HAP-1 (cell line): ENCODE results near the gene APOC1.
A peak's percentile ranks its signal among the peaks of the same experiment; 100 is the strongest.
"Not testable (repeated sequence)": the region's sequence is repeated elsewhere in the genome, so short reads cannot be mapped to it uniquely, and the experiment has no call there.

ENCODE experiments used
- DNase-seq, 2 experiments: peaks; one replicate each; pipeline ENCODE4 v3.0.0-alpha.2; 2016 to 2020; ENCODE audit warnings: low spot score in 2 of 2
- H3K27me3 ChIP-seq: fragments of 250-450 bp; sonication (Bioruptor Pico); 2 replicates; pipeline ENCODE4 v1.5.1; 2020; ENCODE audit warnings: low read depth, mild to moderate bottlenecking, moderate library complexity
- H3K36me3 ChIP-seq: fragments of 250-450 bp; sonication (Bioruptor Pico); replicated peaks from 2 replicates; pipeline ENCODE4 v1.5.1; 2020; ENCODE audit warnings: mild to moderate bottlenecking
- H3K4me1 ChIP-seq: fragments of 250-450 bp; sonication (Bioruptor Pico); 2 replicates; pipeline ENCODE4 v1.5.1; 2020; ENCODE audit warnings: mild to moderate bottlenecking
- H3K4me3 ChIP-seq: fragments of 250-450 bp; sonication (Bioruptor Pico); 2 replicates; pipeline ENCODE4 v1.5.1; 2020; ENCODE audit warnings: mild to moderate bottlenecking, moderate library complexity
- H3K9me3 ChIP-seq: fragments of 250-450 bp; sonication (Bioruptor Pico); 2 replicates; pipeline ENCODE4 v1.5.1; 2020; ENCODE audit warnings: mild to moderate bottlenecking, moderate library complexity
- in situ Hi-C: fragments of 300-500 bp; cut with MboI; formaldehyde crosslinking; loops from 3 replicates; pipeline ENCODE4 v1.14.3; 2020; ENCODE audit warnings: low sequenced_read_pairs, inconsistent platforms, mixed read lengths

APOC1 gene

GRCh38 chr19:44882063-44882462 is 32.3 kb upstream of the APOC1 start:
- Histone ChIP-seq H3K4me3 (no peak overlapping the region), H3K9me3 (no peaks in the 10 kb centered on the region), H3K4me1 (peaks cover 22% of the 10 kb centered on the region), H3K27me3 (no peaks in the 10 kb centered on the region), H3K36me3 (peaks cover 45% of the 10 kb centered on the region)
- DNase-seq = no peak
- in situ Hi-C loops = no loop called here

GRCh38 chr19:44882619-44883397 is 31.6 kb upstream of the APOC1 start:
- peak; percentile 74 to 98 for DNase-seq
- peaks cover 22% of the 10 kb centered on the region for H3K4me1 ChIP-seq
- in situ Hi-C loops, H3K27me3 ChIP-seq, H3K9me3 ChIP-seq: not testable (repeated sequence)
- peaks cover 41% of the 10 kb centered on the region for H3K36me3 ChIP-seq
- H3K4me3 ChIP-seq = 0 out of 2 replicates have a peak overlapping the region, but pooled peaks have one; percentile 4

- H3K27me3 ChIP-seq = no peaks in the 10 kb centered on the region
- H3K9me3 ChIP-seq = no peaks in the 10 kb centered on the region
- peak in 1 of 2 experiments; percentile 17 for DNase-seq
- no peak overlapping the region for H3K4me3 ChIP-seq
- H3K36me3 ChIP-seq = peaks cover 31% of the 10 kb centered on the region
- in situ Hi-C loops = no loop called here
- H3K4me1 ChIP-seq = peaks cover 22% of the 10 kb centered on the region
Measured at GRCh38 chr19:44883922-44884321, 30.5 kb upstream of the APOC1 start.

GRCh38 chr19:44884566-44884965 is 29.8 kb upstream of the APOC1 start:
- Histone ChIP-seq H3K27me3 (no peaks in the 10 kb centered on the region), H3K36me3 (peaks cover 28% of the 10 kb centered on the region), H3K4me3 (no peak overlapping the region), H3K4me1 (peaks cover 23% of the 10 kb centered on the region), H3K9me3 (no peaks in the 10 kb centered on the region)
- in situ Hi-C loops = no loop called here
- DNase-seq = no peak

GRCh38 chr19:44886141-44886540 is 28.3 kb upstream of the APOC1 start:
- Histone ChIP-seq H3K9me3 (no peaks in the 10 kb centered on the region), H3K27me3 (no peaks in the 10 kb centered on the region), H3K4me1 (peaks cover 28% of the 10 kb centered on the region), H3K4me3 (no peak overlapping the region), H3K36me3 (peaks cover 25% of the 10 kb centered on the region)
- no peak for DNase-seq
- in situ Hi-C loops = no loop called here

GRCh38 chr19:44887648-44888047 is 26.8 kb upstream of the APOC1 start:
- peaks cover 37% of the 10 kb centered on the region for H3K36me3 ChIP-seq
- H3K27me3 ChIP-seq = no peaks in the 10 kb centered on the region
- no peak overlapping the region for H3K4me3 ChIP-seq
- H3K4me1 ChIP-seq = peaks cover 23% of the 10 kb centered on the region
- no peaks in the 10 kb centered on the region for H3K9me3 ChIP-seq
- DNase-seq = no peak
- in situ Hi-C loops = no loop called here

- DNase-seq, H3K27me3 ChIP-seq, in situ Hi-C loops, H3K9me3 ChIP-seq, H3K4me3 ChIP-seq: not testable (repeated sequence)
- H3K4me1 ChIP-seq = peaks cover 21% of the 10 kb centered on the region
- peaks cover 42% of the 10 kb centered on the region for H3K36me3 ChIP-seq
Measured at GRCh38 chr19:44888335-44888734, 26.1 kb upstream of the APOC1 start.

GRCh38 chr19:44889830-44890365 is 24.5 kb upstream of the APOC1 start:
- no peaks in the 10 kb centered on the region for H3K9me3 ChIP-seq
- peaks cover 11% of the 10 kb centered on the region for H3K4me1 ChIP-seq
- H3K27me3 ChIP-seq = no peaks in the 10 kb centered on the region
- peaks cover 49% of the 10 kb centered on the region for H3K36me3 ChIP-seq
- peak overlapping the region; percentile 26 for H3K4me3 ChIP-seq
- DNase-seq = no peak
- in situ Hi-C loops = no loop called here

- peaks cover 53% of the 10 kb centered on the region for H3K36me3 ChIP-seq
- H3K4me3 ChIP-seq = peak overlapping the region; percentile 26
- in situ Hi-C loops = no loop called here
- no peaks in the 10 kb centered on the region for H3K9me3 ChIP-seq
- H3K27me3 ChIP-seq = no peaks in the 10 kb centered on the region
- H3K4me1 ChIP-seq = peaks cover 11% of the 10 kb centered on the region
- DNase-seq = peak; percentile 100
Measured at GRCh38 chr19:44890366-44891015, 23.9 kb upstream of the APOC1 start.

GRCh38 chr19:44891016-44891882 is 23.2 kb upstream of the APOC1 start, which contains the start of gene TOMM40:
TOMM40 (plus strand) TSS chr19:44891254; CDS start chr19:44891416, 162 bp downstream.
- Histone ChIP-seq H3K36me3 (peaks cover 53% of the 10 kb centered on the region), H3K4me1 (peaks cover 11% of the 10 kb centered on the region), H3K4me3 (peak within 1 kb of the TSS; percentile 81), H3K27me3 (no peaks in the 10 kb centered on the region), H3K9me3 (no peaks in the 10 kb centered on the region)
- in situ Hi-C loops = no loop called here
- peak; percentile 54 to 100 for DNase-seq

GRCh38 chr19:44892932-44893331 is 21.5 kb upstream of the APOC1 start:
- Histone ChIP-seq H3K27me3 (no peaks in the 10 kb centered on the region), H3K4me3 (peak overlapping the region; percentile 81; the same call in 1 of the 2 replicates), H3K4me1 (peaks cover 11% of the 10 kb centered on the region), H3K9me3 (no peaks in the 10 kb centered on the region), H3K36me3 (peaks cover 61% of the 10 kb centered on the region)
- DNase-seq = no peak
- in situ Hi-C loops = no loop called here

- Histone ChIP-seq H3K4me3 (no peak overlapping the region), H3K4me1 (peaks cover 11% of the 10 kb centered on the region), H3K27me3 (no peaks in the 10 kb centered on the region), H3K9me3 (no peaks in the 10 kb centered on the region), H3K36me3 (peaks cover 64% of the 10 kb centered on the region)
- in situ Hi-C loops = no loop called here
- no peak for DNase-seq
Measured at GRCh38 chr19:44893332-44894051, 20.9 kb upstream of the APOC1 start.

GRCh38 chr19:44894052-44894400 is 20.4 kb upstream of the APOC1 start:
- no peak for DNase-seq
- H3K4me1 ChIP-seq = peaks cover 11% of the 10 kb centered on the region
- no peaks in the 10 kb centered on the region for H3K9me3 ChIP-seq
- H3K4me3 ChIP-seq = no peak overlapping the region
- H3K36me3 ChIP-seq = peaks cover 64% of the 10 kb centered on the region
- no peaks in the 10 kb centered on the region for H3K27me3 ChIP-seq
- in situ Hi-C loops = no loop called here
